GM12873 (cell line): Measurements from ENCODE around the gene SMO.

Source experiments
- CTCF ChIP-seq: IDR thresholded peaks from 2 replicates; pipeline ENCODE4 v1.5.1; 2012; ENCODE audit warnings: low read depth, mild to moderate bottlenecking, moderate library complexity, low read length, control low read depth; ENCODE audit not compliant: insufficient read depth; ENCODE audit errors: missing control alignments

SMO gene

DNA sequence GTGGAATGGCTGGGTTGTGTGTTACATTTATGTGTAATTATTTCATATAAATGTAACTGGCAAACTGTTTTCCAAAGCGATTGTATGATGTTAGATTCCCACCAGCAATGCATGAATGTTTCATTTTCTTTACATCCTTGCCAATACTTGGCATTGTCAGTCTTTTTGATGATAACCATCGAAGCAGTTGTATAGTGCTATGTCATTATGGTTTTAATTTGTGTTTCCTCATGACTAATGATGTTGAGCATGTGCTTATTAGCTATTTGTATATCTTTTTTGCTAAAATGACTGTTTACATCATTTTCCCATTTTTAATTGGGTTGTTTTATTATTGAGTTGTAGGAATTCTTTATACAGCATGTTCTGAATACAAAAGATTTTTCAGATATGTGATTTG, 58.7 kb downstream of the SMO start:
- no peak for TF ChIP-seq CTCF

- no peak for TF ChIP-seq CTCF
These were observed 63.7 kb downstream of the SMO start for GRCh38 chr7:129252128-129252527.

DNA sequence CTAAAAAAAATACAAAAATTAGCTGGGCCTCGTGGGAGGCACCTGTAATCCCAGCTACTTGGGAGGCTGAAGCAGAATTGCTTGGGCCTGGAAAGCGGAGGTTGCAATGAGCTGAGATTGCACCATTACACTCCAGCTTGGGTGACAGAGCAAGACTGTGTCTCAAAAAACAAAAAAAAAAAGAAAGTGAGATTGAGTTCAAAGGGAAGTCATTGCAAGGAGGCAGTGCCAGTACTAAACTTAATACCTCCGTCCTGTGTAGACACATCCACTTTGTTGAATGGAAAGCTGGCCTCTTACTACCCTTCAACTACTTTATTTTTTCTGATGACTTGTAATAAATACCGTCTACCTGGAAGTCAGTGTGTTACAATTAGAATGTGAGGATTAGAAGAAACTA, 67.4 kb downstream of the SMO start:
- TF ChIP-seq CTCF: no peak

DNA sequence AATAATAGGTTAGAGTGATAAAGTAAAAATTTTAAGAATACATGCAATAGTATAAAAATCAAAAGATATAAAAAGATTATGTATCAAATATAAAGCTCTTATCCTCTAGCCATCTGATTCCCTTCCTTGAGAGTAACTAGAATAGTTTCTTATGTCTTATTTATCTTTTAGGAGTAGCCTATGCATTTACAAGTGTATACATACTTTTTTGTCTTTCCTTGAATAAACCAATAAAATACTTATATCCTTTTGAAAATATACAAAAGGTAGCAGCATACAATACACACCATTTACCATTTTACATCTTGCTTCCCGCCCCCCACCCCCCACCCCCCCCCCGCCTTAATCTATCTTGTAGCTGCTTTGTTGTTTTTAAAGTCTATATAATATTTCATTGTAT, 67.8 kb downstream of the SMO start:
- TF ChIP-seq CTCF: no peak

DNA sequence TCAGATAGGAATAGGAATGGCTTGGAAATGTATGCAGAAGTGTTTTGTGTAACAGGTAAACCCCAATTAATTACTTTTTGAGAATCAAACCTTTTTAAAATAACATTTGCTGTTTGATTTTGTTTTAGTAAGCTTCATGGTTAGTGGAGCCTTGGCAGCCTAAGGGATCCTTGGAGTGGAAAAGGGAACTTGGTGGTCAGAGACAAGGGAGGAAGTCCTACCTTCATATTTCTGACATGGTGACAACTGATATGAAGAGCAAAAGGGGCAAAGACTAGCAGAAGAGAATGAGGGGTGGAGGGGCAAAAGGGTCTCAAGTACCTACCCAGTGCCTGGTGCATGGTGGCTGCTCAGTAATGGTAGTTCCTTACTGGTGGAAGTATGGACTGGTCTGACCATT, 68.7 kb downstream of the SMO start:
- no peak for TF ChIP-seq CTCF

DNA sequence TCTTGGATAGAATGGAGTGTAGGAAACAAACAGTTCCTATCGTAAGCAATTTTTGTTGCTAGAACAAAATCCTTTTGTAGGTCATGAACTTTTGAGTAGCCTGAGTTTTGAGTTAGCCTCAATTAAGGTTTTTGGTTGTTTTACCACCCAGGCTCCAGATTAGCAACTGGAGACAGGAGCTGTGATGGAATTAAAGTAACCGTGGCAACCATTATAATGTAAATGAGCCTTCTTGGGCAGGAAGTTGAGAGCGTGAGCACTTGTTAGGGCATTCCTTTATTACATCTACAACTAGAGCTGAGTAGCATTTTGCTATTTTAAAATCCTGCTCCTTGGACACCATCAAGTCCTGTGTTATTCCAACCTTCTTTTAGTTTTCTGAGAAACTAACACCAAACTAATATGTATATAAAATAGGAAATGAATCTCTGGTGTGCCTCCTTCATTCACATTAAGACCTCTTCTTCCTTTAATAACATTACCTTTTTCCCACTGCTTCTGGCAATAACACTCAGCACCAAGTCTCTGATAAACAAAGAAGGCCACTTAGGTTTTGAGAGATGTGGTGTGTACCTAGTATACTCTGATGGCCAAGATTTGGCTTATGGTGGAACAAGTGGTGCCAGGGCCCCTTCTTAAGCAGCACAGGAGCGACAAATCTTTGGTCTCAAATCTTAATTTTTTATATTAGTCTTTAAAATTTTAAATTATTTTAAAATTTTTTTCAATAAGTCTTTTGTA, 70.4 kb downstream of the SMO start:
- no peak for TF ChIP-seq CTCF

GRCh38 chr7:129262324-129262723, 73.9 kb downstream of the SMO start:
- no peak for TF ChIP-seq CTCF
